ENCODE measurements around the gene NCKAP1.

NCKAP1 gene

DNA sequence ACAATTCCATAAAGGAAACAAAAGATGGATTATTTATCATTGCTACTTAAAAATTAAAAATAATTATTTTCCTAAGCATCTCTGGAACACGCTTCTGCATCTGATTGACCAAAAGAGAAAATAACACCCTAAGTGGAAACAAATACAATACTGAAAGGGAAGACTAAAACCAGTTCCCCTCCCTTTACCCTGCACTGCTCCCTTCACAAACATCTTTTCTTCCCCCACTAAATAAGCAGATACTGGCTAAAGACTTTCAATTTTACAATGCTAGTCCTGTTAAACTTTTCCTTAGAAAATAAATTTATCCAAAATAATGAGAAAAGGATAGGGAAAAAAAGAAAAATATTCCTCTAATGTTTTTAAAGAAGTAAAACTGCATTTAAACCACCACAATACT lies 4.3 kb downstream of the NCKAP1 start:
- TF ChIP-seq, protein P1, sequence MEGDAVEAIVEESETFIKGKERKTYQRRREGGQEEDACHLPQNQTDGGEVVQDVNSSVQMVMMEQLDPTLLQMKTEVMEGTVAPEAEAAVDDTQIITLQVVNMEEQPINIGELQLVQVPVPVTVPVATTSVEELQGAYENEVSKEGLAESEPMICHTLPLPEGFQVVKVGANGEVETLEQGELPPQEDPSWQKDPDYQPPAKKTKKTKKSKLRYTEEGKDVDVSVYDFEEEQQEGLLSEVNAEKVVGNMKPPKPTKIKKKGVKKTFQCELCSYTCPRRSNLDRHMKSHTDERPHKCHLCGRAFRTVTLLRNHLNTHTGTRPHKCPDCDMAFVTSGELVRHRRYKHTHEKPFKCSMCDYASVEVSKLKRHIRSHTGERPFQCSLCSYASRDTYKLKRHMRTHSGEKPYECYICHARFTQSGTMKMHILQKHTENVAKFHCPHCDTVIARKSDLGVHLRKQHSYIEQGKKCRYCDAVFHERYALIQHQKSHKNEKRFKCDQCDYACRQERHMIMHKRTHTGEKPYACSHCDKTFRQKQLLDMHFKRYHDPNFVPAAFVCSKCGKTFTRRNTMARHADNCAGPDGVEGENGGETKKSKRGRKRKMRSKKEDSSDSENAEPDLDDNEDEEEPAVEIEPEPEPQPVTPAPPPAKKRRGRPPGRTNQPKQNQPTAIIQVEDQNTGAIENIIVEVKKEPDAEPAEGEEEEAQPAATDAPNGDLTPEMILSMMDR (IDR thresholded peaks at IDR 0.05): no peak

DNA sequence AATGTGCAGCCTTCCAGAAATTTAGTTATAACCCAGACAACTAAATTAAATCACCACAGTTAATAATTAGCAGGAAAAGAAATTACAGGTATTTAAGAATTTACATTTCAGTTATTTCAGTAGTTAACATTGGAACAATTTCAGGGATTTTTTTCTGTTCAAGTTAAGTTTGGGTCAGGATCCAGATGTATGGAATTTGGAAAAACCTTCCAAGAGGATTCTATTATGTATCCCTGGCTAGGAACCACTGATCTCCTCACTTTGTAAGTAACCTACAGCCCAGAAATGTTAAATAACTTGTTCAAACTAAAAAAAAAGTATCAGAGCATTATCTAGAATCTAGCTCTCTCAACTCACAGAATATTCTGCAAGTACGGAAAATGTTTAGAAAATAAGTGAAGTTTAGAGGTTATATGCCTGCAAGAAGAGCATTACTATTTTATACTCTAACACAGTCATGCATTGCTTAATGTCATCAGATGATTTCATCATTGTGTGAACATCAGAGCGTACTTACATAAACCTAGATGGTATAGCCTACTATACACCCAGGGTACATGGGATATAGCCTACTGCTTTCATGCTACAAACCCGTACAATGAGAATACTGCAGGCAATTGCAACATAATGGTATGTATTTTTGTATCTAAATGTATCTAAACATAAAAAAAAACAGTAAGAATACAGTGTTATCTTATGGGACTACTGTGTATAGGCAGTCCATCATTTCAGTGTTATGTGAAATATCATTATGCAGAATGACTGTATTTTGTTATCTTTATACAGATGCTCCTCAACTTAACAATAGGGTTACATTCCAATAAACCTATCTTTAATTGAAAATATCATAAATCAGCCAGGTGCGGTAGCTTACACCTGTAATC lies 6.1 kb downstream of the NCKAP1 start:
- TF ChIP-seq, protein P1 (IDR thresholded peaks at IDR 0.05): no peak

DNA sequence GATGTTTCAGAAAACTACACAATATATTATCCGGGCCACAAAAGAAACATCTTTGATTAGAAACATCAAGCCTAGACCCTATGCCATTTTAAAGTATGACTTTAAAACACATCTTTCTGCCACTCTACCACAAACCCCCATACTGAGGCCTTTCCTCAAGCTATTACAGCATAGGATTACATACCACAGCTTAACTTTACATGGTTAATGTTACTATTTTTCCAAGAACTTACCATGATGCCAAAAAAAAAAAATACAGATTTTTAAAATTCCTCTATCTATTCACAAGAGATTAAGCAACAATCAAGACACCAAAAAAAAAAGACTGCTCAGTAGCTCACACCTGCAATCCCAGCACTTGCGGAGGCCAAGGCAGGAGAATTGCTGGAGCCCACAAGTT lies 9.0 kb downstream of the NCKAP1 start:
- TF ChIP-seq, protein P1 (IDR thresholded peaks at IDR 0.05): no peak

DNA sequence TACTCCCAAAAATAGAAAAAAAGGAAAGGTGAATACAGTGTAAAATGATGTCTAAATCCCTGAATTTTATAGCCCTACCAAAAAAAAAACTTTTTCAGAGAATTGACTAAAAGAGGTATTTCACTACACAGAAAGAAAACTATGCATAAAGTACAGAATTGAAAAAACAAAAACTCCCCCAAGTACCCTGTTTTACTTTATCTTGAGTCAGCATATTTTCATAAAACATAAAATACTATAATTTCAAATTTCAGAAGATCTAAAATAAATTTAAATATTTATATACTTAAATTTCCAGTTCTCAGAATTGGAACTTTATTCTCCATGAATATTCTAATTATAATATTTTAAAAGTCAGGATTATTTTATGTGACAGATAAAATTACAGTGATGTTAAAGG lies 10.1 kb downstream of the NCKAP1 start:
- TF ChIP-seq, protein P1 (IDR thresholded peaks at IDR 0.05): no peak

DNA sequence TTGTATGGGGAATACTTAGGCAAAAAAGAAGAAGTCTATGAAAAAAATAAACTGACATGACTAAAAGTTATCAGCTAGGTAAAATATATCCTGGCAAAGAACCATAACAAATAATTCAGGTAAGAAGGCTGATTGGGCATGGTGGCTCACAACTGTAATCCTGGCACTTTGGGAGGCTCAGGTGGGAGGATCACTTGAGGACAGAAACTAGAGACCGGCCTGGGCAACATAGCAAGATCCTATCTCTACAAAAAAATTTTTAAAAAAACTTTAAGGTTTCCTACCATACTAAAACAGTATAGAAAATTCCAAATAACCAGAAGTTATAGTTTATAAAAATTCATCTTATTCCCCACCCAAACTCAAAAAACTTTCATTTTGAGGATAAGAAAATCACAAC lies 10.8 kb downstream of the NCKAP1 start:
- TF ChIP-seq, protein P1 (IDR thresholded peaks at IDR 0.05): no peak

DNA sequence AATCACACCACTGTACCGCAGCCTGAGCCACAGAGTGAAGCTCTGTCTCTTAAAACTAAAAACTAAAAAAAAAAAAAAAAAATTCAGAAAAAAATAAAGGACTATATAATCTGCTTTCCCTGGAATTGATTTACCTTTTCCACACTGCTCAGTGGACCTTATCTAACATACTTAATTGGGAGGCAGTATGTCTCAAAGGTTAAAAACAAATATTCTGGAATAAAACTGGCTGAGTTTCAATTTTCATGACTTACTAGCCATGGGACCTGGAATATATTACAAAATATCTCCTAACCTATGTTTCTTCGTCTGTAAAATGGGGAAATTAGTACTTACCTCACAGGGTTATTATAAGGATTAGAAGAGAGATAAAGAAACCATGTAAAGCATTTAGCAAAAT lies 11.8 kb downstream of the NCKAP1 start:
- TF ChIP-seq, protein P1 (IDR thresholded peaks at IDR 0.05): no peak

DNA sequence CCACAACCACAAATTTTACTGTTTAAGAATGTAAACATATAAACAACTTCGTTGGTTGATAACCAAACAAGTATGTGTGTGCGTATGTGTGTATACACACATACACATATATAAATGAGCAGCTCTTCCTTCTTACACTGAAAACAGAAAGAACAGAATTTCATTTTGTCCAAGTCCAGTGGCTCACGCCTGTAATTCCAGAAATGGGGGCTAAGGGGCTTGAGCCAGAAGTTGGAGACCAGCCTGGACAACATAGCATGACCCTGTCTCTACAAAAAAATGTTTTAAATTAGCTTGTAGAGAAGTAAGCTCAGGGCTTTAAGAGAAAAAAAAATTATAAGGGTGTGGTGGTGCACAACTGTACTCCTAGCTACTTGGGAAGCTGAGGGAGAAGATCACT lies 12.3 kb downstream of the NCKAP1 start:
- TF ChIP-seq, protein P1 (IDR thresholded peaks at IDR 0.05): no peak

Data from LNCAP (cell line).